CD4-positive, alpha-beta T cell treated with Interferon gamma for 1 hour (primary cell): ENCODE data around the gene KIAA1549.
"Not testable (repeated sequence)": the region's sequence is repeated elsewhere in the genome, so short reads cannot be mapped to it uniquely, and the experiment has no call there.

ENCODE experiments used
- DNase-seq: peaks from one replicate; pipeline ENCODE4 v3.0.0-alpha.2; 2020

The KIAA1549 gene

GRCh38 chr7:138941545-138941944, 39.6 kb downstream of the KIAA1549 start:
- DNase-seq = no peak

GRCh38 chr7:138940602-138941001, 40.6 kb downstream of the KIAA1549 start:
- DNase-seq = not testable (repeated sequence)

GRCh38 chr7:138937484-138937883, 43.7 kb downstream of the KIAA1549 start:
- DNase-seq = no peak

- DNase-seq = no peak
These were observed 45.7 kb downstream of the KIAA1549 start for GRCh38 chr7:138935465-138936011.

GRCh38 chr7:138934861-138935260, 46.3 kb downstream of the KIAA1549 start:
- no peak for DNase-seq

GRCh38 chr7:138934367-138934766, 46.8 kb downstream of the KIAA1549 start:
- DNase-seq = no peak

- no peak for DNase-seq
These were observed 48.3 kb downstream of the KIAA1549 start for GRCh38 chr7:138932870-138933269.

- no peak for DNase-seq
These were observed 48.8 kb downstream of the KIAA1549 start for GRCh38 chr7:138932427-138932826.

- DNase-seq = no peak
These were observed 51.2 kb downstream of the KIAA1549 start for GRCh38 chr7:138929969-138930368.

- DNase-seq = no peak
These were observed 55.0 kb downstream of the KIAA1549 start for GRCh38 chr7:138926241-138926612.

GRCh38 chr7:138924501-138925225, 56.5 kb downstream of the KIAA1549 start:
- no peak for DNase-seq

- DNase-seq = no peak
These were observed 59.9 kb downstream of the KIAA1549 start for GRCh38 chr7:138921277-138921676.

GRCh38 chr7:138919911-138920310, 61.3 kb downstream of the KIAA1549 start:
- no peak for DNase-seq

GRCh38 chr7:138919216-138919615, 62.0 kb downstream of the KIAA1549 start:
- no peak for DNase-seq

- no peak for DNase-seq
These were observed 62.4 kb downstream of the KIAA1549 start for GRCh38 chr7:138918756-138919155.

- no peak for DNase-seq
These were observed 63.0 kb downstream of the KIAA1549 start for GRCh38 chr7:138918176-138918575.

GRCh38 chr7:138917771-138918170, 63.4 kb downstream of the KIAA1549 start:
- DNase-seq = no peak

GRCh38 chr7:138916731-138917130, 64.5 kb downstream of the KIAA1549 start:
- no peak for DNase-seq

- no peak for DNase-seq
These were observed 64.9 kb downstream of the KIAA1549 start for GRCh38 chr7:138916275-138916674.

GRCh38 chr7:138913783-138914182, 67.4 kb downstream of the KIAA1549 start:
- DNase-seq = no peak

GRCh38 chr7:138911007-138911406, 70.2 kb downstream of the KIAA1549 start:
- DNase-seq = no peak

- DNase-seq = no peak
These were observed 73.3 kb downstream of the KIAA1549 start for GRCh38 chr7:138907850-138908249.

GRCh38 chr7:138907201-138907847, 73.9 kb downstream of the KIAA1549 start:
- DNase-seq = no peak

GRCh38 chr7:138903859-138904435, 77.2 kb downstream of the KIAA1549 start:
- no peak for DNase-seq
